Colonic mucosa (tissue), 4 donors: ENCODE measurements around the gene KLF12. TPM values are rescaled to one million over a fixed set of nuclear protein-coding genes. Genes with fewer than 3 reads are reported as not detected.

ENCODE experiments used
- DNase-seq: peaks from one replicate; pipeline ENCODE4 v3.0.0-alpha.2; 2020
- H3K27ac ChIP-seq: fragments of 200-600 bp; one replicate; pipeline ENCODE4 v1.8.0; 2021
- H3K27me3 ChIP-seq: fragments of 200-600 bp; one replicate; pipeline ENCODE4 v1.8.0; 2021
- H3K36me3 ChIP-seq: fragments of 200-600 bp; one replicate; pipeline ENCODE4 v1.8.0; 2021
- H3K4me1 ChIP-seq: fragments of 200-600 bp; one replicate; pipeline ENCODE4 v1.8.0; 2021; ENCODE audit warnings: mild to moderate bottlenecking
- H3K4me3 ChIP-seq: fragments of 200-600 bp; one replicate; pipeline ENCODE4 v1.8.0; 2021
- H3K9ac ChIP-seq, 2 donors: one replicate each; pipeline ENCODE4 v1.7.0; 2013; ENCODE audit warnings: control low read depth in 2 of 2, low read depth in 2 of 2, low read length in 2 of 2
- H3K9me3 ChIP-seq: fragments of 200-600 bp; one replicate; pipeline ENCODE4 v1.8.0; 2021
- CTCF ChIP-seq: fragments of 200-600 bp; IDR thresholded peaks from one replicate; pipeline ENCODE4 v1.8.0; 2022; ENCODE audit warnings: antibody characterized with exemption, mild to moderate bottlenecking
- intact Hi-C: fragments of 100-400 bp; cut with DNase I; formaldehyde crosslinking; loops from one replicate; pipeline ENCODE4 v1.14.1; 2022
- total RNA-seq, 2 donors: library from RNA; stranded (reverse); fragmentation: NEBNext Ultra II Directional in 1 of 2; extraction: Animal tissue kit (Norgen Biotek cat#: 25700) in 1 of 2; gene quantifications; one replicate each; pipeline ENCODE4 v1.2.1, GENCODE V29; 2021
- donor health status: healthy.
- donor health status: DM: no; HTN: no; CAD: no.
- donor health status: DM: no; HTN: no; CAD: no.

KLF12 gene
- total RNA-seq, 2 donors from 2014 or later, result 5.1 to 6.3 TPM

DNA sequence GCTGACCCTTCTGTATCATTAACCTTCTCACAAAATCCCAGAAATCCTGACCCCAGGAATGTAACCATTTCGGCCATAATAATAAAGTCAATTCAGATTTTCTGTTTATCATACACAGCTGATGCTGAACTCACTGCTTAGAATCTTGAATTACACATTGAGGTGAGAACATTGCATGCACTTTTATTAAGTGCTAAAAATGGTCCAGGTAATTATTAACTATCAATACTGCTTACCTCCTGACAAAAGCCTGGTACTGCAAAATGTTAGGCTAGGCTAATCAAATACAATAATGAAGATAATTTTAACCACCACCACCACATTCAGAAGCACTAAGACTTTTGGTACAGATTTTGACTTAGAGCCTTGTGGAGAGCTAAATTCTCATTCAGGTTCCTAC is 36.1 kb downstream of the KLF12 start:
- Histone ChIP-seq H3K36me3 (no peaks in the 10 kb centered on the region), H3K27ac (no peak overlapping the region), H3K9ac (no peak overlapping the region), H3K27me3 (no peaks in the 10 kb centered on the region), H3K9me3 (no peaks in the 10 kb centered on the region), H3K4me3 (no peak overlapping the region), H3K4me1 (no peaks in the 10 kb centered on the region)
- no peak for DNase-seq
- TF ChIP-seq CTCF, result no peak
- intact Hi-C loops, result no loop called here

DNA sequence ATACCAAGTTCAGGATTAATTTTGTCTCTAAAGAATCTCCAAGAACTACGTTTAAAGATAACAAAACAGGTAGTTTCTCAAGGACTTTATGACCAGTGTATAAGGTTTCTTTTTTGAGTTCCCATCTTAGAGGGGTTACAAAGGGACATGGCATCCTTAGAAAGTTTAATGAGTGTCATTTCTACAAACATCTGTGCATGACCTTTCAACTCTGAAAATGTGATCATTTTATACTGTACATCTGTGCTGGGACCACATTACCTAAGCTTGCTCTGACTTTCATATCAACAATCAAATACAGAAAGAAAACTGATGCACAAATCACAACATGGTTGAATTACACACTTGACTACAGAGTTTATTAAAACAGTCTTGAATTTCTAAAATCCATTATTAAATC is 37.1 kb downstream of the KLF12 start:
- Histone ChIP-seq H3K9me3 (no peaks in the 10 kb centered on the region), H3K27ac (no peak overlapping the region), H3K27me3 (no peaks in the 10 kb centered on the region), H3K4me1 (no peaks in the 10 kb centered on the region), H3K4me3 (no peak overlapping the region), H3K9ac (no peak overlapping the region), H3K36me3 (no peaks in the 10 kb centered on the region)
- no peak for DNase-seq
- intact Hi-C loops, result no loop called here
- no peak for TF ChIP-seq CTCF

DNA sequence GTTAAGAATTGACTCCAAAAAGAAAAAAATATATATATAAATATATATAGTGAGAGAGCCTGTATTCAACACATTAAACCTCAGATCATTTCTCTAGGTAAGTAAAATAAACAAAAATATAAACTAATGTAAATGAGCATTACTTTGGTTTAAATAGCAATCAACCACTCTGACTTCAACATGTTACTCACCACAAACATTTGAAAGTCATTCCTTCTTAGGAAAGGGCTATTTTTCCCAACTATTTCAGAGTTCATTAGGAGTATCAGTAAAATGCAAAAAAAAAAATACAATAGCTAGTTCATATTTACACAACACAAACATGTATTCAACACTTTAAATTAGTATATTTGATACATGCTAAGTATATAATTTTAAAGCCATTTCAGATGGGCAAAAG is 40.5 kb downstream of the KLF12 start:
- H3K36me3 ChIP-seq, result no peaks in the 10 kb centered on the region
- no peaks in the 10 kb centered on the region for H3K4me1 ChIP-seq
- no peak overlapping the region for H3K9ac ChIP-seq
- no peak for DNase-seq
- intact Hi-C loops, result no loop called here
- H3K4me3 ChIP-seq, result no peak overlapping the region
- no peak overlapping the region for H3K27ac ChIP-seq
- H3K27me3 ChIP-seq, result no peaks in the 10 kb centered on the region
- H3K9me3 ChIP-seq, result no peaks in the 10 kb centered on the region
- TF ChIP-seq CTCF, result no peak

DNA sequence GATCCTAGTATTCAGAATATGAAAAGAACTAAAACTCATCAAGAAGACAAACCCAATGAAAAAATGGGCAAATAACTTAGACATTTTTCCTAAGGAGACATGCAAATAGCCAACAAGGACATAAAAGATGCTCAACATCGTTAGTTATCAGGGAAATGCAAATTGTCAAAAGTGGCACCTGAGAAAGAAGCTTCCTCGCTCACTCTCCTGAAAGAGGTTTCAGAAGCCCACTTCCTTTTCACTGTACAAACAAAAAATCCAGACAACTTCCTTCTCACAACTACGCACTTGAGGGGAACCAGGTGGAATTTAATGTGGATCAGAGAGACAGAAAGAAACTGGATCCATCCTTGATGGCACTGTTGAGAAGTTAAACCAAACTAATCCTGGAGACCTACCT is 41.5 kb downstream of the KLF12 start:
- no peaks in the 10 kb centered on the region for H3K9me3 ChIP-seq
- intact Hi-C loops, result no loop called here
- no peaks in the 10 kb centered on the region for H3K27me3 ChIP-seq
- no peak overlapping the region for H3K4me3 ChIP-seq
- no peaks in the 10 kb centered on the region for H3K4me1 ChIP-seq
- TF ChIP-seq CTCF, result no peak
- H3K9ac ChIP-seq, result no peak overlapping the region
- no peaks in the 10 kb centered on the region for H3K36me3 ChIP-seq
- DNase-seq, result no peak
- H3K27ac ChIP-seq, result no peak overlapping the region

DNA sequence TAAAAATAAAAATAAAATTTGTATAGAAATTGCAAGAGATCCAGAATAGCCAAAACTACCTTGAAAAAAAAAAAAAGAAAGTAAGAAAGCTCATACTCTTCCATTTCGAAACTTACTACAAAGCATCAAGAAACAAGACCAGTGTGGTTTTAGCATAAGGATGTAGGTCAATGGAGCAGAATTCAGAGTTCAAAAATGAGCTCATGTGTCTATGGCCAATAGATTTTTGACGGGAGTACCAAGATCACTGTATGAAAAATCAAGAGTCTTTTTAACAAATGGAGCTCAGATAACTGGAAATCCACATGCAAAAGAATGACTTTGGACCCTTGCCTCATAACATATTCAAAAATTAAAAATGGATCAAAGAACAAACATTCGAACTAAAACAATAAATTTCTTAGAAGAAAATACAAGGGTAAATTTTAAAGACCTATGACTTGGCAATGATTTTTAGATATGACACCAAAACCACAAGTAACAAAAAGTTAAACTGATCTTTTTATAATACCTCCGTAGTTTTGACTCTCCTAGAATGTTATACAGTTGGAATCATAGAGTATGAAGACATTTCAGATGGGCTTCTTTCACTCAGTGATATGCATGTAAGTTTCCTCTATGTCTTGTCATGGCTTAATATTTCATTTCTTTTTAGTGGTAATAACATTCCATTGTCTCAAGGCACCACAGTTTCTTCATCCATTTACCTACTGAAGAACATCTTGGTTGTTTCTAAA is 43.2 kb downstream of the KLF12 start:
- Histone ChIP-seq H3K27ac (no peak overlapping the region), H3K27me3 (no peaks in the 10 kb centered on the region), H3K36me3 (no peaks in the 10 kb centered on the region), H3K4me3 (no peak overlapping the region), H3K9me3 (no peaks in the 10 kb centered on the region), H3K9ac (no peak overlapping the region), H3K4me1 (no peaks in the 10 kb centered on the region)
- no peak for DNase-seq
- TF ChIP-seq CTCF, result no peak
- intact Hi-C loops, result no loop called here
